Sciatic nerve (tissue), 2 donors: ENCODE data around the gene REEP6. TPM values are rescaled to one million over a fixed set of nuclear protein-coding genes. Genes with fewer than 3 reads are reported as not detected.
A peak's percentile ranks its signal among the peaks of the same experiment; 100 is the strongest.
"Not testable (repeated sequence)": the region's sequence is repeated elsewhere in the genome, so short reads cannot be mapped to it uniquely, and the experiment has no call there.

ENCODE experiments used
- ATAC-seq: fragments of 200-7000 bp; cut with Tn5 transposase; one replicate; pipeline ENCODE4 v1.9.1; 2020; ENCODE audit warnings: mild to moderate bottlenecking, moderate library complexity
- DNase-seq: peaks from one replicate; pipeline ENCODE4 v3.0.0-alpha.2; 2020; ENCODE audit warnings: low spot score
- intact Hi-C: fragments of 100-400 bp; cut with DNase I; formaldehyde crosslinking; loops from one replicate; pipeline ENCODE4 v1.14.2; 2022
- total RNA-seq: library from RNA; stranded (reverse); fragmentation: NEBNext Ultra II Directional; extraction: Animal tissue kit (Norgen Biotek cat#: 25700); gene quantifications from one replicate; pipeline ENCODE4 v1.2.1, GENCODE V29; 2021
- donor health status: DM: no; HTN: no; CAD: no.
- donor health status: DM: no; HTN: no; CAD: no.

REEP6 gene
- total RNA-seq, 1 donor from 2014 or later = 3.9 TPM

- intact Hi-C loops, ATAC-seq, DNase-seq: not testable (repeated sequence)
Measured at GRCh38 chr19:1530856-1531255, 39.9 kb downstream of the REEP6 start.

- no peak for ATAC-seq
Measured at GRCh38 chr19:1531587-1531986, 40.6 kb downstream of the REEP6 start.

DNA sequence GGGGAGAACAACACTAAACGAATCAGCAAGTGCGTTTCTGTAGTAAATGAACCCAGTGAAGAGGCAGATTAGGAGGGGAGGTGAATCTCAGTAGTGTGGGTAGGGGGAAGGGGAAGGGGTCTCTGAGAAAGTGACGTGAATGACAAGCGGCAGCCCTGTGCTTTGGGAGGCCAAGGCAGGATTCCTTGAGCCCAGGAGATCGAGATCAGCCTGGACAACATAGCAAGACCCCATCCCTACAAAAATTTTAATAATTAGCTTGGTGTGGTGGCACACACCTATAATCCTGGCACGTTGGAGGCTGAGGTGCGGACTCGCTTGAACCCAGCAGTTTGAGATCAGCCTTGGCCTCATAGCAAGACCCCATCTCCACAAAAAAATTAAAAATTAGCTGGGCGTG lies 41.0 kb downstream of the REEP6 start:
- intact Hi-C loops = no loop called here
- DNase-seq (no peak), ATAC-seq (no peak)

More at GRCh38 chr19:1531587-1531986, 40.6 kb downstream of the REEP6 start:
- DNase-seq = no peak
- intact Hi-C loops = no loop called here

DNA sequence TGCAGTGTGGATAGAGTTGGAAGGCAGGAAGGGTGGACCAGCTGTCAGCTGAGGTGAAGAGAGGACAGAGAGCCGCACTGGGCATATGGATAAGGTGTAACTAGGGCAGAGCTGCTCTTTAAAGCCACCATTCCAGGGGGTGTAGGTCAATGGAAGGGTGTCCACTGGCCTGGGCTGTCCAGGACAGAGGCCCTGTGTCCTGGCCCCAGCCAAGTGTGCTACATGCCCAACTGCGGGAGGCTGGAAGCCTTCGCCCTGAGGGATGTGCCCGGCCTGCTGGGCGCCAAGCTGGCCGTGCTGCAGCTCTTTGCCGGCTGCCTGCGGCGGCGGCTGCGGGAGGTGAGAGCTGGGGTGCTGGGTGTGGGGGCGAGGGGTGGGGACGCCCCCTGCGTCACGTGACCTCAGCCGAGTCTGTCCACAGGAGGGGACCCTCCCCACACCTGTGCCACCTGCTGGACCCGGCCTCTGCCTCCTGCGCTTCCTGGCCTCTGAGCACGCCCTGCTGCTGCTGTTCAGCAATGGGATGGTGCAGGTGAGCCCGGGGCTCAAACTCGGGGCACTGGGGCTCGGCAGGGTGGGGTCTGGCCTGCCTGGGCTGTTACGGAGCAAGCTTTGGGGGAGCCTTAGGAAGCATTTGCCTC lies 42.6 kb downstream of the REEP6 start:
- no peak for DNase-seq
- no peak for ATAC-seq
- intact Hi-C loops = no loop called here

GRCh38 chr19:1534972-1535371 lies 44.0 kb downstream of the REEP6 start:
- intact Hi-C loops = no loop called here
- DNase-seq = no peak
- ATAC-seq = no peak

DNA sequence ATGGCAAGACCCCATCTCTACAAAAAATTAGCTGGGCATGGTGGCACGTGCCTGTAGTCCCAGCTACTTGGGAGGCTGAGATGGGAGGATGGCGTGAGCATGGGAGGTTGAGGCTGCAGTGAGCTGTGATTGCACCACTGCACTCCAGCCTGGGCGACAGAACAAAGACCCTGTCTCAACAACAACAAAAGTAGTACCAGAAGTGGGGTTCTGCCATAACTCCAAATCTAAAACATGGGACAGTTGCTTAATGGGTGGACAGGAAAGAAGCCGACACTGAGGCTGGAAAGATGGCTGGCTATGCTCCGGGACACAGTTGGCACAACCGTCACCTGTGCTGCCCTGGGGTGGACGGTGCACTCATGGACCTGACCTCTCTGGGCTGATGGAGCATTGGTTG lies 44.7 kb downstream of the REEP6 start:
- not testable (repeated sequence) for ATAC-seq

DNA sequence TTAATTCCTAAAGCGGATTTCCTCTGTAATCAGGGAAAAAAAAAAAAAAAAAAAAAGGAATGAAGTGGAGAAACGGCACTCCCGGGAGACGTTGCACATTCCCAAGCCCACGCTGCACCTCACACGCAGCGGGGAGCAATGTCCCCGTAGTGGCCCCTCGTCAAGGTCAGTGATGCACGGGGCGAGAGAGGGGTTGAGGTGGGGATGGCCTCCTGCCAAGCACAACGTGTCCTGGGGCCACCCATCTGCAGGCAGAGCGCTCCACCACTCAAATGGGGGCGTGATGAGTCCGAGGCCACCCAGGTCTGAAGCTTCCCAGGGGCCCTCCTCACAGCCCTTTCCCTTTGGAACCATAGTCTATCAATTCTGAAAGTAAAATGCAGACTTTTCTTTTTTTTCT lies 48.0 kb downstream of the REEP6 start:
- DNase-seq = no peak
- intact Hi-C loops = no loop called here
- peak; percentile 25 for ATAC-seq

More for the DNA sequence above, 44.7 kb downstream of the REEP6 start:
- DNase-seq, intact Hi-C loops: not testable (repeated sequence)

GRCh38 chr19:1539749-1540148 lies 48.8 kb downstream of the REEP6 start:
- intact Hi-C loops, DNase-seq, ATAC-seq: not testable (repeated sequence)

DNA sequence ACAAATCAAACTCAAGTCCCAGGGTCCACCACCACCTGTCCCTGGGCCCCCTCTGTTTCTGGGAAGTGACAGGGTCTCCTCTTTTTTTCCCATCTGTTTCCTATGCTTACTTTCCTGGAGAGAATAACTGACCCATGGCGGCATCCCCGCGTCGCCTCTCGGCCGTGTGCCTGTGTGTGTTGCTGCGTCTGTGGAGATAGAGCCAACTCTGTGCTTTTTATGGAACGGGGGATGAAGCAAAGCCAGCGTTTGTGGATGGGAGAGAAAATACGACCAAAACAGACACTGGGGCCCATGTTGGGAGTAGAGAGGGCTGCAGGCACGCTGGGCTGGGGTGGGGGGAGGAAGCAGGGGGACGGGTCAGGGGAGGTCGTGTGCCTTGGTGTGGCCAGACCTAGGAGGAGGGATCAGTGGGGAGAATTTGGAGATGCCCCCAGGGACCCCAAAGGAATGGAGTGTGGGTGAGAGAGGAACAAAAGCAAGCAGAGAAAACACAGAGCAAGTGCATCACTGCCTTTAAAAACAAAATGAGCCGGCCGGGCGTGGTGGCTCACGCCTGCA lies 49.5 kb downstream of the REEP6 start:
- ATAC-seq = peak; percentile 79
- intact Hi-C loops = no loop called here
- DNase-seq = no peak

Other genes starting within 250 kb of the REEP6 start
- 90.9 TPM for gene ATP5F1D, start 249.4 kb upstream of the REEP6 start, total RNA-seq
- 117 TPM for gene MIDN, start 242.6 kb upstream of the REEP6 start, total RNA-seq
- gene CIRBP, start 221.8 kb upstream of the REEP6 start, total RNA-seq = 550 TPM
- 21.4 TPM for gene FAM174C, start 215.7 kb upstream of the REEP6 start, total RNA-seq
- gene EFNA2, start 205.3 kb upstream of the REEP6 start, total RNA-seq = not detected
- gene NDUFS7, start 107.3 kb upstream of the REEP6 start, total RNA-seq = 57.5 TPM
- 48.1 TPM for gene GAMT, start 89.6 kb upstream of the REEP6 start, total RNA-seq
- gene DAZAP1, start 83.6 kb upstream of the REEP6 start, total RNA-seq = 75.7 TPM
- 753 TPM for gene RPS15, start 52.8 kb upstream of the REEP6 start, total RNA-seq
- 6.0 TPM for gene APC2, start 41.1 kb upstream of the REEP6 start, total RNA-seq
- 22.1 TPM for gene C19orf25, start 12.0 kb upstream of the REEP6 start, total RNA-seq
- 2.5 TPM for gene PCSK4, start 831 bp upstream of the REEP6 start, total RNA-seq
- gene ADAMTSL5, start 21.8 kb downstream of the REEP6 start, total RNA-seq = 48.3 TPM
- 0.80 TPM for gene PLK5, start 32.9 kb downstream of the REEP6 start, total RNA-seq
- 27.1 TPM for gene MEX3D, start 77.1 kb downstream of the REEP6 start, total RNA-seq
- gene MBD3, start 101.7 kb downstream of the REEP6 start, total RNA-seq = 48.1 TPM
- 136 TPM for gene UQCR11, start 114.3 kb downstream of the REEP6 start, total RNA-seq
- gene TCF3, start 161.4 kb downstream of the REEP6 start, total RNA-seq = 48.7 TPM